HuH-7 (cell line): ENCODE data around the gene EARS2.
"Not testable (repeated sequence)": the region's sequence is repeated elsewhere in the genome, so short reads cannot be mapped to it uniquely, and the experiment has no call there.

Source experiments
- DNase-seq: peaks from one replicate; pipeline ENCODE4 v3.0.0; 2011; ENCODE audit warnings: low spot score

The EARS2 gene

DNA sequence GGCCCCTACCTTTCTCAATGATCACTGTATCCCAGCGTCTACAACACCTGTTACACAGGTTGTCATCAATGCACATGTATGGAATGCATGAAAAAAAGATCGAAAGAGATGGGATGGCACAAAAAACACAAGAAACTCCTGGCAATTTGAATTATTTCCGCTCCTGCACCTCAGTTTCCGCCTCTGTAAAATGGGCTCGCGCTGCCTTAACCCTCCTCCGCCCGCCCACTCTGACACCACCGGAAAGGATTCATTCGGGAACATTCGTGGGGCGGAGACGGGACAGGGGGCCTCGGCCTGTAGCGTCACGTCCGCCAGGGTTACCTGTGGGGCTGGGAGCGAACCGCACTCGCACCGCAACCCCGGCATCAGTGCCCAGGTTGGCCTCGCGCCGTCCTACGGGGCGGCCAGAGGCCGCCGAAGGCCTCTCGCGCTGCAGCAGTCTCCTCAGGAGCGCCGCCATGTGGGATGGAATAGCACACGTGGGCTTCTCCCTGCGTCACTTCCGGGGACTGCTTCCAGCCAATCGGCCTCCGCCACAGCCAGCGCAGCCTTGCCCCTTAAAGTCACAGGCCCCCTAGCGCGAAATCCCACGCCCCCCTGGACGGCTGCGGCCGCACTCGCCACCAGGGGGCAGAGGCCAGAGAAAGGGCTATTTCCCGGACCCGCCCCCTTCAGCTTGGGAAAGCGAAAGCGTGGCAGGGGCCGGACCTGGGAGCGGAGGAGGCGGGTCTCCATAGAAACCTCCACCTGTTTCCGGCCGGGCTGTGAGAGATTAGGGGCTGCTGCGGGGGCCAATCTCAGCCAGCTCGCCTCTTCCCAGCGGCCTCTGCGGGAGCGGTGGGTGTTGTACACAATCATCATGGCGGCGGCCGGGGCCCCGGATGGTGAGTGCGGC, at the start of gene EARS2, which contains the start of gene UBFD1:
EARS2 (minus strand) TSS at position 470 of the 898 bp plus-strand sequence; CDS start at position 463, 7 bp downstream.
UBFD1 (plus strand) TSS at position 847 of the 898 bp plus-strand sequence; CDS start at position 863, 16 bp downstream.
- DNase-seq, result peak; percentile 95

DNA sequence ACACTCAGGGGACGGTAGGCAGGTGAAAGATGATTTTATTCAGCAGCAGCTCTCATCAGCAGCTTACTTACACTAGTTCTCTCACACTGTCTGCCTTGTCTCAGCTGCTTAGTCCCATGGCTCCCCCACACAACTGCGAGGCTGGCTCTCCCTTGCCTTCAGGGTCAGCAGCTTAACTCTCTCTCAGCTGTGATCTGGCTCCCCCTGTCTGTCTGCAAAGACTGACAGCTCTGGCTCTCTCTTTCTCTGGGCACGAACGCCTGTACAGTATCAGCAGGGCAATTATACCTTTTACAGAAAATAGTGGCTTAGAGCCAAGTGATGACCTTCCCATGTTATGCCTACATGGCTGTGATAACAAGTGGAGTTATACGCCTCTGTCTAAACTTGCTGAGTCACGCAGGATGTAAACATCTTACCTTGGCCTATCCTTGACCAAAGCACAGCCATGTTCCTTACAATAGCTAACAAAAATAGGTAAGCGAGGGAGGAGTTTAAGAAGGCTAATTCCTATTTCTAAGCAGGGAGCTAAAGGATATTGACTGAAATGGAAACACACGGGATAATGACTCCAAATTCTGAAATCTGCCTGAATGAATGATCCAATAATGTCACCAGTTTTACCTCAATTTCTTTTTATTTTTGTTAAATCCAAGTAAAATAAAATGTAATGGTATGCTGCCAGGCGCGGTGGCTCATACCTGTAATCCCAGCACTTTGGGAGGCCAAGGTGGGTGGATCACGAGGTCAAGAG, 40.0 kb upstream of the EARS2 start:
- peak; percentile 79 for DNase-seq

DNA sequence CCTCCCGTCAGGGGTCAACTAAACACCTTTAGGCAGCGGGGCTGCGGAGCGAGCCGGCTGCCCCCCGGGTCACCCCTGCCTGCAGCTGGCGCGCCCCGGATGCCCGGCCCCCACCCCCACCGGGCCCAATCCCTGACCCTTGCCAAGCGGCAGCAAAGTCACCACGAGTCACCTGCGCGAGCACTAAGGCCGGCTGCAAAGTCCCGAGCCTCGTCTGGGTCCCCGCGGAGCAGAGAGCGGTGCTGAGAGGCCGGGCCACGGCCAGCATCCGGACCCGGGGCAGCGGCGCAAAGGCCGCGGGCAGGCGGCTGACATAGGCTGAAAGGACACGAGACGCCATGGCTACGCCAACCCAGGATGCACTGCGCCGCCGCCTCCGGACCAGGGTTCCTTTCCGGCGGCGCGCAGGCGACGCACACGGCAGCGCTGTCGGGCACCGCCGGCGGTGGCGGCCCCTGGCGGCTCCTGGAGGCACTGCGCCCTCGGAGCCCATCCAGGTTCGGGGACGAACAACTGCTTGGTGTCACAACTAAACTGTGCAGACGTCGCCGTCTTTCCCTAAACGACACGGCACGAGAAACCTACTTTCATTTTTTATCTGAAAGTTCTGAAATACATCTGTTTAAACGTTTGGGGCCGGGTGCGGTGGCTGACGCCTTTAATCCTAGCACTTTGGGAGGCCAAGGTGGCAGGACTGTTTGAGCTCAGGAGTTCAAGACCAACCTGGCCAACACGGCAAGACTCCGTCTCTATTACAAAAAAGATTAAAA, 39.0 kb upstream of the EARS2 start, which contains the start of gene NDUFAB1:
NDUFAB1 (minus strand) TSS at position 366 of the 770 bp plus-strand sequence; CDS start at position 340, 26 bp downstream.
- DNase-seq, result peak; percentile 84

DNA sequence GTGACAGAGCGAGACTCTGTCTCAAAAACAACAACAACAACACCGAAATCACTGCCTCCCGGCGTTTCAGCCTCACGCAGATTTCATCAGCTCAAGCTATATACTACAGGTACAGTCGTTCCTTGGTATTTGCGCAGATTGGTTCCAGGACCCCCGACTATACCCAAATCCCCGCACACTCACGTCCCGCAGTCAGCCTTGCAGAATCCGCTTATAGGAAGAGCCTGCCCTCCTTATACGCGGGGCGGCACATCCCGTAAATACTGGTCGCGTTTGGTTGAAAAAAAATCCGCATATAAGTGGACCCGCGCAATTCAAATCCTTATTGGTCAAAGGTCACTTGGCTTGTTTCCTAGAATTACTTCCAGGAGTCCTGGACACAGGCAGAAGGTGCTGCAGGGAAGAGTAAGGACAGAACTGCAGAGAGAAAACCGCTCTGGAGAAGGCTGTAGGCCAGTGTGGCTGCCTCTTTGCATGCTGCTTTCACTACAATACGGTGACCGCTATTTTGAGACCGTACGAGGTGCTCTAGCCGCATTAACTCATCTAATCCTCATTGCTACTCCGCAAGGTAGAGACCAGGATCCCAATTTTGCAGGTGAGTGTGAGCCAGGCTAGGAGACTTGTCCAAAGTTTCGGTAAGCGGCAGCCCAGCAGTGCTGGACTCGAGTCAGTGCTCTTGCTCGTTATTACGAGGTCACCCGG, 38.2 kb upstream of the EARS2 start:
- peak; percentile 15 for DNase-seq

DNA sequence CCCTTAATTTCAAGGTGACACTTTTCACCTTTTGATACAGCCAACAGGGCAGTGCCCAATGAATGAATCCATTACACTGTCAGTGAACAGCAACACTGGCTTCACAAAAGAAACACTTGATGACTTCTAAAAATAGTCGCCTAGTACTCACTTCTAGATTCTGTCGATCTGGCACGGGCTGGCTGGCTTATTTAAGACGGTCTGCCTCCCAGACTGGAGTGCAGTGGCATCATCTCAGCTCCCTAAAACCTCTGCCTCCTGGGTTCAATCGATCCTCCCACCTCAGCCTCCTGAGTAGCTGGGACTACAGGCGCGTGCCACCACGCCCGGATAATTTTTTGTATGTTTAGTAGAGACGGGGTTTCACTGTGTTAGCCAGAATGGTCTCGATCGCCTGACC, 37.0 kb upstream of the EARS2 start:
- DNase-seq, result no peak

DNA sequence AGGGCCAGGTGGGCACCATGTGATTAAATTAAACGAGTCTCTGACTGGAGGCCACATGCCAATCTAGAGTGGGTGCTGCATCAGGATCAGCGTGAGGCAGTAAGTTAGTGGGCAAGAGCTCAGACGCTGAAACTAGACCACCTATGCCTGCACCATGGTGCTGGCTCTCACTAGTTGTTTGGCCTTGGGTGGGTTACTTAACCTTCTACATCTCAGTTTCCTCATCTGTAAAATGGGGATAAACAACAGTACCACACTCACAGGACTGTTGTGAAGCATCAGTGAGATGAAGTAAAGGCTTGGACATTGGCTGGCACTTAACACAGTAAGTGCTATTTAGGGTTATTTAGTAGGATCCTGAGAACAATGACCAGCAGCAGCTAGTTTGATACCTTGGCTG, 33.0 kb upstream of the EARS2 start:
- no peak for DNase-seq

DNA sequence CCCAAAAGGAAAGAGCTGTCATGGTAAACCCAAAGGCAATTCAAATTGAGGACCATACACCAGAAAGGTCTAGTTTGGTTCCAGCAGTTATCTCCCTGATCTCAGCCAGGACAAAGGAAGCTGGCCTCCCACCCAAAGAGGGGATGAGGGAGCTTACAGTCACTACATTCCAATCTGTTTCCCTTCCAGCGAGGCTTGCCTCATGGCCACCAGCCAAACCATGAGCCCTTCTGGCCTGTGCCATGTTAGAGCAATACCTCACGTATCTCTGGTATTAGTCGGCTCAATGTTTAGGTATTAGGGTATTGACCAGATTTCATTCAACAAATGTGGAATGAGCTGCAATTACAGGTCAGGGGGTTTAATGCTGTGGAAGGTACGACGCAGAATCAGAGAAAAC, 30.6 kb upstream of the EARS2 start:
- DNase-seq, result no peak

DNA sequence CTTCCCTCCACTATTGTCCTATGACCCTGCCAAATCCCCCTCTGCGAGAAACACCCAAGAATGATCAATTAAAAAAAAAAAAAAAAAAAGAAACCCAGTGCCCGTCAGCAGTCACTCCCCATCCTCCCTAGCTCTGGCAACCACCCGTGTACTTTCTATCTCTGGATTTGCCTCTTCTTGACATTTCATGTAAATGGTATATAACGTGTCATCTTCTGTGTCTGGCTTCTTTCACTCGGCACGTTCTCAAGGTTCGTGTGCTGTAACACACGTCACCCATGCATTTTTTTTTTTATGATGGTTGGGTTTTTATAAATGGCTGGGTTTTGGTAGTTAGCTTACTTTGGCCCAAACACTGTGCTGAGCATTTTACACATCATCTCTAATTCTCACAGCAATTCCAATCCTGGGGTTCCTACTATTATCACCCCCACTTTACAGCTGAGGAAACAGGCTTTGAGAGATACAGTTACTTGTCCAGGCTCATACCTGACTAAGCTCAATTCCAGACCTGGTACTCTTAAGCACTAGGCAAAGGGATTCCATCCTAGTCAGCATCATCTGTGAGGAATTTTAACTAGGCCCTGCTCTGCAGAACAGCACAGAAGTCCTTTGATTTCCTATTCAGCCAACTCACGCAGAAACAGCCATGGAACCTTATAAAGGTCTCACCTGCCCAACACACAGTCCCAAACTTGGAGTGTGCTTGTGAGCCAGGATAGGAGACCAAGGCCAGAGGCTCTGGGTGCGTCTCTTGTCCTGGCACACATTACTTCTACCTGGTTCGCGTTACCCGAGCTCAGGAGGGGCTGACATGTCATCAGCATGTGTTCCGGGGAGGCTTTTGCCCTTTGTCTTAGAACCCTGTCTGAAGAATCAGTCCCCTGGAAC, 27.3 kb upstream of the EARS2 start:
- DNase-seq, result no peak

DNA sequence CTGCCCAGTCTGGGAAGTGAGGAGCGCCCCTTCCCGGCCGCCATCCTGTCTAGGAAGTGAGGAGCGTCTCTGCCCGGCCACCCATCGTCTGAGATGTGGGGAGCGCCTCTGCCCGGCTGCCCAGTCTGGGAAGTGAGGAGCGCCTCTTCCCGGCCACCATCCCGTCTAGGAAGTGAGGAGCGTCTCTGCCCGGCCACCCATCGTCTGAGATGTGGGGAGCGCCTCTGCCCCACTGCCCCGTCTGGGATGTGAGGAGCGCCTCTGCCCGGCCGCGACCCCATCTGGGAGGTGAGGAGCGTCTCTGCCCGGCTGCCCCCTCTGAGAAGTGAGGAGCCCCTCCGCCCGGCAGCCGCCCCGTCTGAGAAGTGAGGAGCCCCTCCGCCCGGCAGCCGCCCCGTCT, 26.1 kb upstream of the EARS2 start:
- DNase-seq, result not testable (repeated sequence)

DNA sequence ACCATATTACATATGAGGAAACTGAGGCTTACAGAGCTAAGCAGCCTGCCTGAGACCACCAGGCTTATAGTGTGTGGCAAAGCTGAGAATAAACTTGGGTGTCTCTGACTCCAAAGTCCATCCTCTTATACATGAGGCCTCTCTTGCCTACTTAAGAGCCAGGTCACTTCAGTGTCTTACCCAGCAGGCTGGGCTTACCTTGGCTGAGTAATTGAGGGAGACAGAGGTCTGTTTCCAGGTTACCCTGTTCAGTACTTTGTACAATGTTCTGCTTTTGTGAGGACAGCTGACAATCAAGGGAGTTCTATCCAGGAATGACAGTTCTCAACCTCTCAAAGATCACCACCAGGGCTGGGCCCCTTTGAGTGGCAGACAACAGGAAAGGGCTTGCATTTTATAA, 24.6 kb upstream of the EARS2 start:
- no peak for DNase-seq

DNA sequence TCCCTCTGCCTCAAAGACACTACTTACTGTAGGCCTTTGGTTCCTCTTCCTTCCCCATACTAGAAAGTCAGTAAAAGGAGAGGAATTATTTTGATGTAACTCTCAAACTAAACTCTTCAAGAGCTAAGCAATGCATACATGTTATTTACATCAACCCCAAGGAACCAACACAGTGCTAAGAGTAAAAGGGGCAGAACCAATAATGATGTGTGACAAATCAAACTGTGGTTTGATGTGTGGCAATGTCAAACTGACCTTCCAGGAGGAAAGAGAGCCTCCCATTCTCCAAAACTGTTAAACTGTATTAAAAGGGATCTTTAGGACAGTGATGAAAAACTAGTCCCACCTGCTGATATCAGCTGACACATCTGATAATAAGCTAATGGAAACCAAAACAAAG, 23.2 kb upstream of the EARS2 start:
- no peak for DNase-seq

DNA sequence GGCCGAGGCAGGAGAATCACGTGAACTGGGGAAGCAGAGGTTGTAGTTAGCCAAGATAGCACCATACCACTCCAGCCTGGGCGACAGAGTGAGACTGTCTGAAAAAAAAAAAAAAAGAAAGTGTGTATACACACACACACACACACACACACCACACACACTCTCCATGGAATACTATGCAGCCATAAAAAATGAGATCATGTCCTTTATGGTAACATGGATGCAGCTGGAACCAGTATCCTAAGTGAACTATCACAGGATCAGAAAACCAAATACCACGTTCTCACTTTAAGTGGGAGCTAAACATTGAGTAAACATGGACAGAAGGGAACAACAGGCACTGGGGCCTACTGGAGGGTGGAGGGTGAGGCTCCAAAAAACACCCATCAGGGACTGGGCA, 22.2 kb upstream of the EARS2 start:
- no peak for DNase-seq

DNA sequence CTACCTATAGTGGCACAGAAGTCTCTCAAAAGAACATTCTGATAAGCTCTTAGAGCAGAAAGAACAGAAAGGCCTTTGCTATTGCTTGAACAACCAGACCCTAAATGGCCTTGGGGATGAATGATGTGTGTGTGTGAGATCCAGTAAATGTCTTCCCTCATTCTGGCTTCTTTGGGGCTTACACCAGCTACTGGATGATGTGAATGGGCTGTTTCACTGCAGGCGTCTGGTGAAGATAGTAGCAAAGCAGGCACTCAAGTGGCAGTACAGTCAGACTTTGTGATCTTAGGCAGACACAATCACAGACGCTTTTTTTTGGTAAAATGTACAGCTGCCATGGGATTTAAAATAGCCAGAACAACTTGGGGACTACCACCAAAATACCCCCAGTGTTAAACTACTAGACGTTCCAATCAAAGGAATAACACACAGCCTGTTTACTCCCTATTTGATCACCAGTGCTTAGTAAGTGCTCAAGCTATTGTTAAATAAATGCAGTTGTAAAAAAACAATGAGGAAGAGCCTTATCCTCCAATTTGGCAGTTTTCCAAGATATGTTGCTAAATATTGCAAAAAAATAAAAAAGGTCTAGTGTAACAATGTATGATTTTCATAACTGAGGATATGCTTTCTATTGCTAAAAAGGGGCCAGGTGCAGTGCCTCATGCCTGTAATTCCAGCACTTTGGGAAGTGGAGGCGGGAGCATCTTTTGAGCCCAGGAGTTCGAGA, 21.1 kb upstream of the EARS2 start:
- DNase-seq, result no peak

DNA sequence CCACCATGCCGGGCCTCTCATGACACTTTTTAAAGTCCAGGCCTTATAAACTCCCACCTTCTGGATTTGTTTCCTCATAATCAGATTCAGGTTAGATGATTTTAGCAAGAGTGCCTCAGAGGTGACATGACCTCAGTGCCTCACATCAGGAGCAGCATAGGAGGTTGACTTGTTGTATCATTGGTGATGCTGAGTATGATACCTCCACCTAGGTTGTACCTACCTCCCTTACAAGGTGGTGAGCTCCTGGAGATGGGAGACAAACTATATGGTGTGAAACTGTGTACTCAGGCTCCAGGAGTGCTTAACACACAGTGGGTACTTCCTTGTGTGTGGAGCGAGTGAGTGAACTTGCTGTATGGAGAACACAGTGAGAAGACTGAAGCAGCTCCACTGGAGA, 20.3 kb upstream of the EARS2 start:
- DNase-seq, result no peak

DNA sequence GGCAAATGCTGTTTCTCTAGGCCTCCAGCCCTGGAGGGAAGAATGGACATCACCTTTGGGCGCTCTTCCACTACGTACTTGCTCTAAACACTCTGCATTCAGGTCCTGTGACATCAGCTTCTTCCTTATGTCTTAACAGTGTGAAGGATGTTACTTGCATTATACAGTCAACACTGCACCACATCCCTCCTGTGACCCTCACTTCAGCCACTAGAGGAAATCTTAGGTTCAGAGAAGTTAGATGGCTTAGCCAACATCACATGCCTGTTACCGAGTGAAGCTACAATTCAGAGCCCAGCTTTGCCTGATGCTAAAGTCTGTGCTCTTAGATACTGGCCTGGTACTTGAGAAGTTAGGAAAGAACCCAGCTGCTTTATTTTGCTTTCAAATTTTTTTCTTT, 18.7 kb upstream of the EARS2 start:
- no peak for DNase-seq

DNA sequence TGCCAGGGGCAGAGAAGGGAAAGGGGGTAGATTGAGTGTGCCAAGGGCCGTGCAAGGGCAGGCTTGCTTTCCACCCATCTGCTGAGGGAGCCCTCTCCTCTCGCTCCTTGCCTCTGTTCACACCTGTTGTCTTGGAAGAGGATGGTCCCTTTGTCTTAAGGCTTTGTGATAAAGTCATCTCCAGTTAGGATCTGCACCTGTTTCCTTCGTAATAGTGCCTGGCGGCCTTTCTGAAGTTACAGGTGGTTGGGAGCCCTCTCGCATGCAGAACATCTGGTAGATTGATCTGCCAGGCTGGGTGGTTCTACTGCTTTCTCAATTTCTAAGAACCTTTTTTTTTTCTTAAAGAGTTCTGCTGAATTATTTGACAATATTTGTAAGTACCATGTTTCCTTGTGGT, 16.7 kb upstream of the EARS2 start:
- DNase-seq, result no peak

DNA sequence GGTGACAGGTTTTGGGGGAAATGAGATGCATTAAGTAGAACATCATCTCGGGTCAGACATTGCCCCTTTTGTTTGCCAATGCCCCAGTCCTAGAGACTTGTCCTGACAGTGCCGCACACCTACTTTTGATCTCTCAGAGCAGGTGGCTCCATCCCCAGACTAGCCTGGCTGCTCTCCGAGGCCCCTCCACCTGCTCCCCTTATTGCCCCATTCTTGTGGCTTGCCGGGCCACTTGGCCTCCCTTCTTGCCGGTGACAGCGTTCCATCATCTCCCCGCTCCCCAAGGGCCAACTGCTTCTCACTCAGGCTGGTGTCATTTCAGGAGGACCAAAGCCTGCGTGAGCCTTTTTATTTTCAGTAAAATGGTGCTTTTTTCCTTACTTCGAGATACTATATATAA, 15.2 kb upstream of the EARS2 start:
- DNase-seq, result no peak

DNA sequence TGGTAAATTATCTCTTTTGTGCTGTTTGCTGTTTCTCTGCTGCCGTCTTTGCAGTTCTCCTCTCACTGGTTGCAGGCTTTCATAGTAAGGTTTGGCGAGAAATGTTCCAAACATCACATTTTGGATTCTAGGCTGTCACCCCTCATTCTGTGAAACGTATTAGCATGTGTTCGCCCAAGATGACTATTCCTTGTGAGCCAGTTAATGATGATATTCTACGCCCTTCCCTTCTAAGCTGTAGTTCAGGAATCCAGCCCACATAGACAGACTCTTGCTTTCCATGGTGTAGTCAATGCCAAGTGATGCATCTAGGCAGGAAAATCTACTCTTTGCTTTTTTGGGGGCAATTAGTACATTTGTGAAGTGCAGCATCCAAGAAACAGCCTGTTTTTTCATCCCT, 14.7 kb upstream of the EARS2 start:
- no peak for DNase-seq

DNA sequence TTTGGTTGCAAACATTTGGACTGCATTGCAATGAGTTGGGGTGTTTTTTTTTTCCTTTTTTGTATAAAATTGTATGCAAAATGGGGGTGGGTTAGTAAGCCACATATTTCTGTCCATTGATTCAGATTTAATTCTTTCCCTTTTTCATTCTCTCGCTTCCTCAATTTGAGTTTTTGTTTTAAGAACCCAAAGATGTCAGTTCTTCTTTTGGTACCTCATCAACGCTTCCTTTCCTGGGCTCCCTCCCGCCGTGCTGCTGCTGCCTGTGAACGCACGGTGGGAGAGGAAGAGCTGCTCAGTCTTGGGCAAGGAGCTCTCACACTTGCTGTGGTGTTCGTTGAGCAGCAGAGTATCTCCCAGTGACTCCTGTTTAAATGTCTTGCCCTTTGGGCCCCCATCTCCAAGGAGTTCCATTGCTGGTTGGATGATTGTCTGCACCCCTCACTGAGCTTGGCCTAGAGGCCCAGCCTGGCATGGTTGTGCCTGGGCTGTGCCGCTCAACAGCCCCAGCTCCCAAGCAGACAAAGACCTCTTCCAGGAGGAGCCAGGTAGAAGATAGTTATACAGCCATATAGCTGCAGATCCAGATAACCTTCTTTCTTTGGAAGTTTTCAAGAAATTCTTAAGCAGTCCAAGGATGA, 14.0 kb upstream of the EARS2 start:
- DNase-seq, result no peak
